Loucy (cell line): ENCODE data around the gene SGPP2.

Experiments
- CTCF ChIP-seq: fragments of 200-600 bp; sonication (generic); conservative IDR thresholded peaks from 2 replicates; pipeline ENCODE4 v1.5.1; 2014; ENCODE audit warnings: mild to moderate bottlenecking, antibody characterized with exemption, low read length
- EZH2phosphoT487 ChIP-seq: fragments of 200-600 bp; IDR thresholded peaks from 2 replicates; pipeline ENCODE4 v1.6.1; 2018; ENCODE audit warnings: antibody characterized with exemption, mild to moderate bottlenecking, moderate library complexity, borderline replicate concordance

- TF ChIP-seq CTCF (no peak), EZH2phosphoT487 (no peak)
Observed at GRCh38 chr2:222430681-222431080, 6.3 kb downstream of the SGPP2 start.
